Measurements from ENCODE around the gene CD244. TPM values are rescaled to one million over a fixed set of nuclear protein-coding genes. Genes with fewer than 3 reads are reported as not detected.

CD244 gene
- total and polyA plus RNA-seq, 2 donors (not counting 3 experiments of a cell fraction or from before 2014, with no cell fraction given), result not detected

DNA sequence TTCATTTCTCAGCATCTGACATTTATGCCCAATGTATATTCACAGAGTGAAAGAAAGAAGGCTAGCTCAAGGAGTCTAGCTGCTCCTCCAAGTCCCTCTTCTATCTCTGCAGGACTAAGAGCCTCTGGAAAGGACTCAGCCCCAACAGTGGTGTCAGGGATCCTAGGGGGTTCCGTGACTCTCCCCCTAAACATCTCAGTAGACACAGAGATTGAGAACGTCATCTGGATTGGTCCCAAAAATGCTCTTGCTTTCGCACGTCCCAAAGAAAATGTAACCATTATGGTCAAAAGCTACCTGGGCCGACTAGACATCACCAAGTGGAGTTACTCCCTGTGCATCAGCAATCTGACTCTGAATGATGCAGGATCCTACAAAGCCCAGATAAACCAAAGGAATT is 63.0 kb downstream of the CD244 start:
- no peaks in the 10 kb centered on the region for H3K4me1 ChIP-seq (ENCODE audit: control insufficient read depth, extremely low read depth, insufficient read depth, low read length)
- DNase-seq (ENCODE audit: low read depth, low spot score), result no peak
- dilution Hi-C loops (cut with MboI; ENCODE audit: extremely low pct_ligation_motif_present, low sequenced_read_pairs), result no loop called here
- TF ChIP-seq, protein P1, sequence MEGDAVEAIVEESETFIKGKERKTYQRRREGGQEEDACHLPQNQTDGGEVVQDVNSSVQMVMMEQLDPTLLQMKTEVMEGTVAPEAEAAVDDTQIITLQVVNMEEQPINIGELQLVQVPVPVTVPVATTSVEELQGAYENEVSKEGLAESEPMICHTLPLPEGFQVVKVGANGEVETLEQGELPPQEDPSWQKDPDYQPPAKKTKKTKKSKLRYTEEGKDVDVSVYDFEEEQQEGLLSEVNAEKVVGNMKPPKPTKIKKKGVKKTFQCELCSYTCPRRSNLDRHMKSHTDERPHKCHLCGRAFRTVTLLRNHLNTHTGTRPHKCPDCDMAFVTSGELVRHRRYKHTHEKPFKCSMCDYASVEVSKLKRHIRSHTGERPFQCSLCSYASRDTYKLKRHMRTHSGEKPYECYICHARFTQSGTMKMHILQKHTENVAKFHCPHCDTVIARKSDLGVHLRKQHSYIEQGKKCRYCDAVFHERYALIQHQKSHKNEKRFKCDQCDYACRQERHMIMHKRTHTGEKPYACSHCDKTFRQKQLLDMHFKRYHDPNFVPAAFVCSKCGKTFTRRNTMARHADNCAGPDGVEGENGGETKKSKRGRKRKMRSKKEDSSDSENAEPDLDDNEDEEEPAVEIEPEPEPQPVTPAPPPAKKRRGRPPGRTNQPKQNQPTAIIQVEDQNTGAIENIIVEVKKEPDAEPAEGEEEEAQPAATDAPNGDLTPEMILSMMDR (IDR thresholded peaks at IDR 0.05; ENCODE audit: extremely low read depth in 1 of 2, insufficient read depth in 1 of 2, low read depth in 1 of 2, low read length in 2 of 2), result no peak
- TF ChIP-seq JUN (IDR thresholded peaks at IDR 0.05; ENCODE audit: borderline replicate concordance, insufficient read depth, insufficient read length, low read depth), result no peak
- no peak for TF ChIP-seq EZH2 (IDR thresholded peaks at IDR 0.05; ENCODE audit: borderline replicate concordance, low read depth, low read length, severe bottlenecking)
- TF ChIP-seq GATA2 (IDR thresholded peaks at IDR 0.05; ENCODE audit: insufficient read depth, insufficient read length, low read depth, low read length), result no peak
- no peak for TF ChIP-seq MYC (IDR thresholded peaks at IDR 0.05; ENCODE audit: low read depth, low read length)
- no peak for TF ChIP-seq FOS (IDR thresholded peaks at IDR 0.05; ENCODE audit: borderline replicate concordance, insufficient read depth, low read length)
- no peak for TF ChIP-seq POLR2A (IDR thresholded peaks at IDR 0.05; ENCODE audit: low read depth, low read length)
- TF ChIP-seq, protein P2, sequence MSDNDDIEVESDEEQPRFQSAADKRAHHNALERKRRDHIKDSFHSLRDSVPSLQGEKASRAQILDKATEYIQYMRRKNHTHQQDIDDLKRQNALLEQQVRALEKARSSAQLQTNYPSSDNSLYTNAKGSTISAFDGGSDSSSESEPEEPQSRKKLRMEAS (IDR thresholded peaks at IDR 0.05; ENCODE audit: insufficient read depth, insufficient read length), result no peak
- TF ChIP-seq POLR2AphosphoS5 (IDR thresholded peaks at IDR 0.05; ENCODE audit: insufficient read depth, low read depth, low read length), result no peak
- no peak for FAIRE-seq
- H3K36me3 ChIP-seq (ENCODE audit: control insufficient read depth in 2 of 2, extremely low read depth in 1 of 2, insufficient read depth in 2 of 2, low read length in 2 of 2), result no peaks in the 10 kb centered on the region
- no peak overlapping the region for H3K9ac ChIP-seq (replicated peaks; ENCODE audit: extremely low read depth, insufficient read depth, low read length)
- no peak overlapping the region for H2AFZ ChIP-seq (ENCODE audit: low read depth, low read length)
- no peaks in the 10 kb centered on the region for H3K9me3 ChIP-seq (replicated peaks; ENCODE audit: control insufficient read depth, insufficient read depth, low read length)
- CTCF ChIA-PET, result interaction anchor here (1.2 to 1.3 kb wide), 2 partner anchors 22 to 35 kb away, joined by 3 to 4 read pairs; no protein-coding TSS in a partner anchor
- H4K20me1 ChIP-seq (replicated peaks; ENCODE audit: control insufficient read depth, extremely low read depth, insufficient read depth, low read length), result no peaks in the 10 kb centered on the region
- BruUV-seq (replicated peaks), result no TSS peak
- no peaks in the 10 kb centered on the region for H3K9me1 ChIP-seq (replicated peaks; ENCODE audit: control insufficient read depth, extremely low read depth, insufficient read depth, low read length)
- no peak overlapping the region for H3K4me2 ChIP-seq (ENCODE audit: insufficient read depth, low read length)
- no peak overlapping the region for H3K27ac ChIP-seq (ENCODE audit: insufficient read depth, low read depth, low read length)
- H3K4me3 ChIP-seq (replicated peaks in 1 of 3; ENCODE audit: insufficient read depth in 1 of 3, low read depth in 1 of 3, low read length in 3 of 3), result no peak overlapping the region
- H3K79me2 ChIP-seq (ENCODE audit: control insufficient read depth, insufficient read depth, low read length), result no peaks in the 10 kb centered on the region
- H3K27me3 ChIP-seq (ENCODE audit: control insufficient read depth in 2 of 2, insufficient read depth in 2 of 2, low read length in 2 of 2), result no peaks in the 10 kb centered on the region
- intact Hi-C loops (cut with micrococcal nuclease), result no loop called here
- POLR2A ChIA-PET, result no interaction called here

Measured in endothelial cell of umbilical vein (primary cell).